Retinal pigment epithelial cell (primary cell): Measurements from ENCODE around the gene PIGQ.

Experiments used
- DNase-seq: peaks from one replicate; pipeline ENCODE4 v3.0.0-alpha.2; 2010; ENCODE audit warnings: low read depth
- H3K4me3 ChIP-seq: 2 replicates; pipeline ENCODE4 v1.5.1; 2011; ENCODE audit warnings: mild to moderate bottlenecking, low read length, control low read depth, moderate library complexity
- TF ChIP-seq, protein P1 (sequence below): conservative IDR thresholded peaks from 2 replicates; pipeline ENCODE4 v1.5.1; 2011; ENCODE audit warnings: low read depth, low read length, control low read depth, inconsistent platforms

The PIGQ gene

DNA sequence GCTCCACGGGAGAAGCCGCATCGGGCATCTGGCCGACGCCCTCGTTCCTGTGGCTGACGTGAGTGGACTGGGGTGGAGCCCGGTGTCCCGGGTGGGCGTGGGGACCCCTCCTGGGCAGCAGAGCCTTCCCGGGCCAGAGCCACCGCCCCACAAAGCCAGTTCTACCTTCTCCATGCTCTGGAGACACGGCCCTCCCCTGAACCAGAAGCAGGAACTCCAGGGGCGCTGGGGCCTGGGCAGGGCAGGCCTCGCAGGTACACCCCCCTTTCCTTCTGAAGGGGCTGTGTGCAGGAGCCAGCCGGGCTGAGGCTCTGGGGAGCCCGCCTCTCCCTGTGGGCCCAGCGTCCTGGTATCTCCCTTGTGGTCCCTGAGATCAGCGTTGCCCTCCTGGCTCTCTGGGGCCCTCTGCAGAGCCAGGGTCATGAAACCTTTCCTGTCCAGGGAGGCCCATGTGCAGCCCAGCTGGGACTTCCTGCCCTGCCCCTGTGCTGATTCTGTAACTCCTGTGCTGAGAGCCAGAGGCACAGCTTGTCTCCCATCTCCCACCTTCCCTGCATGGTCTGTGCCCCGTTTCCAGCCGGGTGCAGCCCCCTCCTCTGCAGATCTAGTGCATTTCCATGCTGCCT, 6.5 kb downstream of the PIGQ start:
- DNase-seq, result no peak
- TF ChIP-seq, protein P1, sequence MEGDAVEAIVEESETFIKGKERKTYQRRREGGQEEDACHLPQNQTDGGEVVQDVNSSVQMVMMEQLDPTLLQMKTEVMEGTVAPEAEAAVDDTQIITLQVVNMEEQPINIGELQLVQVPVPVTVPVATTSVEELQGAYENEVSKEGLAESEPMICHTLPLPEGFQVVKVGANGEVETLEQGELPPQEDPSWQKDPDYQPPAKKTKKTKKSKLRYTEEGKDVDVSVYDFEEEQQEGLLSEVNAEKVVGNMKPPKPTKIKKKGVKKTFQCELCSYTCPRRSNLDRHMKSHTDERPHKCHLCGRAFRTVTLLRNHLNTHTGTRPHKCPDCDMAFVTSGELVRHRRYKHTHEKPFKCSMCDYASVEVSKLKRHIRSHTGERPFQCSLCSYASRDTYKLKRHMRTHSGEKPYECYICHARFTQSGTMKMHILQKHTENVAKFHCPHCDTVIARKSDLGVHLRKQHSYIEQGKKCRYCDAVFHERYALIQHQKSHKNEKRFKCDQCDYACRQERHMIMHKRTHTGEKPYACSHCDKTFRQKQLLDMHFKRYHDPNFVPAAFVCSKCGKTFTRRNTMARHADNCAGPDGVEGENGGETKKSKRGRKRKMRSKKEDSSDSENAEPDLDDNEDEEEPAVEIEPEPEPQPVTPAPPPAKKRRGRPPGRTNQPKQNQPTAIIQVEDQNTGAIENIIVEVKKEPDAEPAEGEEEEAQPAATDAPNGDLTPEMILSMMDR, result no peak

DNA sequence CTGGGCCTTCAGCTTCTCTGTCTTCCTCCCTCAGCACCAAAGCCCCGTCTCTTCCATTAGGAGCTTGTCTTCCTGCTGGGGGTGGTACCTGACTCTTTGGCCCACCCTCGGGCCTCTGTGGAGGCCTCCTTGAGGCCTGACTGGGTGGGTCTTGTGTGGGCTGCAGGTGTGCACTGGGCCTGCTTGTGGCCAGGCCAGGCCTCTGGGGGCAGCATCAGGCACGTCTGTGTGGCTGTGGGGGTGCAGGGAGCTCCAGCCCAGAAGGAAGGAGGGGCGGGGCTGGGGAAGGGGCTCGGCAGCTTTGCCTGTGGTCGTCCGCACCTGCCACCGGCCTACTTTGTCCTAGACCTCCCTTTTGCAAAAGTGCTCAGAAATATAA, 7.0 kb downstream of the PIGQ start:
- no peak for DNase-seq
- H3K4me3 ChIP-seq, result no peak overlapping the region
- TF ChIP-seq, protein P1, result peak; percentile 25

More for the DNA sequence above, 6.5 kb downstream of the PIGQ start:
- no peak overlapping the region for H3K4me3 ChIP-seq

- H3K4me3 ChIP-seq, result no peak overlapping the region
- no peak for DNase-seq
- TF ChIP-seq, protein P1, result no peak
Observed at GRCh38 chr16:577796-578195, 8.0 kb downstream of the PIGQ start.

GRCh38 chr16:578232-578869, 8.6 kb downstream of the PIGQ start:
- no peak for DNase-seq
- no peak overlapping the region for H3K4me3 ChIP-seq
- TF ChIP-seq, protein P1, result no peak

DNA sequence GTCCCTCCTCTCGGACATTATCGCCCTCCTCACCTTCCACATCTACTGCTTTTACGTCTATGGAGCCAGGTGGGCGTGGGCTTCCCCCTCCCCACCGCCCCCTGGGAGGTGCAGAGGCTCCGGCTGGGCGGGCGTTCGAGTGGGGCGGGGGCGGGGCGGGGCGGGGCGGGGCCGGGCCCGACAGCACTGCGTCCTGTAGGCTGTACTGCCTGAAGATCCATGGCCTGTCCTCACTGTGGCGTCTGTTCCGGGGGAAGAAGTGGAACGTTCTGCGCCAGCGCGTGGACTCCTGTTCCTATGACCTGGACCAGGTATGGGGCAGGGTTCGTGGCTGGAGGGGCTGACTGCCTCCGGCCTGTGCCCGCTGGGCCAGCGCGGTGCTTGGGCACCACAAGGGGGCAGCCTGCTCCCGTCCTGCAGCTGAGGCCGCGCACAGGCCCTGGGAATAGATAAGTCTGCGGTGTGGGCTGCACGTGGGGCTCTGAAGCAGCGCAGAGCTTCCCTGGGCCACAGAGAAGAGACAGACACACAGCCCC, 9.2 kb downstream of the PIGQ start:
- TF ChIP-seq, protein P1, result peak; percentile 88
- DNase-seq, result no peak
- H3K4me3 ChIP-seq, result no peak overlapping the region

- H3K4me3 ChIP-seq, result no peak overlapping the region
- TF ChIP-seq, protein P1, result no peak
- DNase-seq, result no peak
Observed at GRCh38 chr16:580141-580945, 10.6 kb downstream of the PIGQ start.
